Keratinocyte (primary cell): ENCODE results near the gene PDE1C.

Experiments used
- CTCF ChIP-seq, 3 experiments: IDR thresholded peaks in 1 of 3; conservative IDR thresholded peaks in 1 of 3; optimal IDR thresholded peaks in 1 of 3; 2 replicates in 2 of 3; 3 replicates in 1 of 3; pipeline versions ENCODE3 to v1.5.1; 2011; ENCODE audit warnings: low read length in 3 of 3, mild to moderate bottlenecking in 3 of 3, moderate library complexity in 2 of 3, control low read depth in 1 of 3, inconsistent platforms in 1 of 3; ENCODE audit not compliant: insufficient read depth in 2 of 3; ENCODE audit errors: extremely low read depth in 1 of 3
- EZH2 ChIP-seq: IDR thresholded peaks from one replicate; pipeline ENCODE4 v1.6.1; 2012; ENCODE audit warnings: inconsistent platforms, mild to moderate bottlenecking, low read length, moderate library complexity

GRCh38 chr7:31918706-31919393 is 151.4 kb downstream of the PDE1C start:
- TF ChIP-seq CTCF (optimal IDR thresholded peaks at IDR 0.05 in 1 of 3, IDR thresholded peaks at IDR 0.05 in 1 of 3, conservative IDR thresholded peaks at IDR 0.05 in 1 of 3; ENCODE audit: extremely low read depth in 1 of 3, insufficient read depth in 2 of 3, low read length in 3 of 3) (no peak), EZH2 (no peak)
